Liver (tissue), 9 donors: ENCODE measurements around the gene FIP1L1. TPM values are rescaled to one million over a fixed set of nuclear protein-coding genes. Genes with fewer than 3 reads are reported as not detected.

Experiments
- DNase-seq: peaks from one replicate; pipeline ENCODE4 v3.0.0-alpha.2; 2017; ENCODE audit warnings: low spot score
- H3K27ac ChIP-seq, 2 donors: one replicate each; pipeline ENCODE4 v1.7.0; 2013; ENCODE audit warnings: inconsistent platforms in 2 of 2, low read length in 2 of 2, control low read depth in 1 of 2, low read depth in 1 of 2, mild to moderate bottlenecking in 1 of 2
- H3K27me3 ChIP-seq, 4 donors: one replicate each; pipeline versions ENCODE4 v1.6.1 to v1.7.0; 2013; ENCODE audit warnings: low read length in 3 of 4, inconsistent platforms in 1 of 4, mild to moderate bottlenecking in 1 of 4, moderate library complexity in 1 of 4; ENCODE audit not compliant: control insufficient read depth in 4 of 4, insufficient read depth in 4 of 4
- H3K36me3 ChIP-seq, 4 donors: one replicate each; pipeline versions ENCODE4 v1.6.1 to v1.7.0; 2013; ENCODE audit warnings: low read length in 3 of 4, mild to moderate bottlenecking in 3 of 4, low read depth in 1 of 4, moderate library complexity in 1 of 4; ENCODE audit not compliant: control insufficient read depth in 4 of 4, insufficient read depth in 3 of 4
- H3K4me1 ChIP-seq, 4 donors: one replicate each; pipeline versions ENCODE4 v1.6.1 to v1.7.0; 2013; ENCODE audit warnings: low read length in 3 of 4, mild to moderate bottlenecking in 3 of 4, moderate library complexity in 1 of 4; ENCODE audit not compliant: control insufficient read depth in 4 of 4, insufficient read depth in 4 of 4
- H3K4me3 ChIP-seq, 3 donors: one replicate each; pipeline versions ENCODE4 v1.6.1 to v1.7.0; 2013; ENCODE audit warnings: low read length in 3 of 3, control low read depth in 1 of 3, low read depth in 1 of 3, mild to moderate bottlenecking in 1 of 3
- H3K9ac ChIP-seq, 2 donors: one replicate each; pipeline ENCODE4 v1.7.0; 2013; ENCODE audit warnings: low read length in 2 of 2, mild to moderate bottlenecking in 2 of 2, moderate library complexity in 2 of 2, control low read depth in 1 of 2, low read depth in 1 of 2
- H3K9me3 ChIP-seq, 4 donors: one replicate each; pipeline versions ENCODE4 v1.6.1 to v1.7.0; 2013; ENCODE audit warnings: low read length in 3 of 4; ENCODE audit not compliant: control insufficient read depth in 4 of 4
- FOXA1 ChIP-seq: IDR thresholded peaks from 2 replicates; pipeline ENCODE4 v1.6.1; 2016; ENCODE audit warnings: antibody characterized with exemption
- FOXA2 ChIP-seq: IDR thresholded peaks from 2 replicates; pipeline ENCODE4 v1.6.1; 2016; ENCODE audit warnings: antibody characterized with exemption
- GABPA ChIP-seq, 2 donors: IDR thresholded peaks in 1 of 2; conservative IDR thresholded peaks in 1 of 2; 2 replicates each; pipeline ENCODE4 v1.6.1; 2016; ENCODE audit warnings: antibody characterized with exemption in 2 of 2, mild to moderate bottlenecking in 1 of 2, moderate library complexity in 1 of 2
- JUND ChIP-seq, 2 donors: IDR thresholded peaks; 2 replicates each; pipeline ENCODE4 v1.6.1; 2016; ENCODE audit warnings: antibody characterized with exemption in 2 of 2
- RAD21 ChIP-seq, 2 donors: IDR thresholded peaks; 2 replicates each; pipeline ENCODE4 v1.6.1; 2016; ENCODE audit warnings: antibody characterized with exemption in 2 of 2, mild to moderate bottlenecking in 2 of 2
- RXRA ChIP-seq, 2 donors: IDR thresholded peaks; 2 replicates each; pipeline ENCODE4 v1.6.1; 2017 to 2018; ENCODE audit warnings: antibody characterized with exemption in 2 of 2, mild to moderate bottlenecking in 1 of 2
- TAF1 ChIP-seq: conservative IDR thresholded peaks from 2 replicates; pipeline ENCODE4 v1.6.1; 2016; ENCODE audit warnings: antibody characterized with exemption, mild to moderate bottlenecking
- YY1 ChIP-seq: IDR thresholded peaks from 2 replicates; pipeline ENCODE4 v1.6.1; 2016; ENCODE audit warnings: antibody characterized with exemption, mild to moderate bottlenecking
- WGBS: extraction: QIAGEN DNeasy Blood & Tissue Kit; methylation state at CpG from one replicate; pipeline ENCODE4 v1.1.7; 2013; 5-methylcytosine and 5-hydroxymethylcytosine counted together
- polyA plus RNA-seq, 2 donors: library from polyadenylated mRNA; stranded (reverse) in 1 of 2; unstranded in 1 of 2; fragments of 200-250 nt in 1 of 2; fragments of >200 nt in 1 of 2; fragmentation: Nextera tagmentation in 1 of 2; extraction: Ambion mirVana in 1 of 2; gene quantifications; one replicate each; pipeline versions ENCODE4 v1.2.1 to v1.2.3, GENCODE V29; 2013 to 2015
- total RNA-seq, 2 donors: library from RNA; depleted of rRNA; stranded (reverse); fragments of >200 nt; gene quantifications; one replicate each; pipeline ENCODE4 v1.2.3, GENCODE V29; 2014
- TF ChIP-seq, protein P1 (sequence below): IDR thresholded peaks from 2 replicates; pipeline ENCODE4 v1.6.1; 2016; ENCODE audit warnings: antibody characterized with exemption, mild to moderate bottlenecking
- TF ChIP-seq, protein P2 (sequence below): IDR thresholded peaks from 2 replicates; pipeline ENCODE4 v1.6.1; 2016; ENCODE audit warnings: antibody characterized with exemption
- TF ChIP-seq, protein P3 (sequence below): IDR thresholded peaks from 2 replicates; pipeline ENCODE4 v1.6.1; 2016; ENCODE audit warnings: antibody characterized with exemption
- donor health status: healthy.
- donor health status: healthy.
- donor health status: healthy.
- donor health status: healthy.
- donor health status: healthy.

FIP1L1 gene
- total and polyA plus RNA-seq, 4 donors: 12.2 to 30.3 (median 18.4) TPM

DNA sequence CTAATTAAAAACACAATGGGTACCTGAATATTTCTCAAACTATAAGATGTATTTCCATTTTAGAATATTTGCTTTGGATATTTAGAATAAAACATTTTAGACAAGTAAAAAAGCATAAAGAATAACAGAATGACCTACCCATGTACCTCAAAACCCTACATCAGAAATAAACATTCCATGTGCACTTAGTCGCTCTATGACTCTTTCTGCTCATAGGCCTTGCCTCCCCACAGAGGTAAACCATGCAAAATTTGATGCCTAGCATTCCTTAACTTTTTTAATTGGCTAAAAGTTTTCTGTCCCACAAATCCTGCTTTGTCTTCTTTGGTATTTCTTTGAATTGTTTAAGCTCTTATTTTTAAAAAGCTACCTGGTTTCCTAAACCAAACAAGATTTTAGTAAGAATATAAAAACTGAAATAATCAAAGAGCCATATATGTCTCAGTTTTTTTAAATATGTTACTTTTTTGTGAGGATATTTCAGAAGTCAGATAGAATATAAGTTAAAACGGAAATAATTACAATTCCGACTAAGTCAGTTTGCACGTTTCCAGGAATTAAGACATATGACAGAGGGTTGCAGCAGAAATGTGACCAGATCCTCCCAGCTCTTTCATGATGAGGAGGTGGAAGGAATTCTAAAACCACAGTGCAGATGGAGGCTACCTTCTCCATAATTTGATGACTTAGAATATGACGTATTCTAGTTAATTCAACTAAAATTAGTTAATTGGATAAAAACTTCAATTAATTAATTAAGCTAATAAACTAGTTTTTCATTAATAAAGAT lies 102.5 kb downstream of the FIP1L1 start:
- Histone ChIP-seq H3K27me3 (no peaks in the 10 kb centered on the region), H3K9me3 (no peaks in the 10 kb centered on the region), H3K4me3 (no peak overlapping the region), H3K36me3 (peaks cover 0 to 15% (median 9%) of the 10 kb centered on the region in 4 donors), H3K9ac (no peak overlapping the region), H3K27ac (no peak overlapping the region), H3K4me1 (no peaks in the 10 kb centered on the region)
- no peak for DNase-seq
- 86% methylated on average over 5 of the region's 5 CpGs for WGBS
- TF ChIP-seq, protein P1, sequence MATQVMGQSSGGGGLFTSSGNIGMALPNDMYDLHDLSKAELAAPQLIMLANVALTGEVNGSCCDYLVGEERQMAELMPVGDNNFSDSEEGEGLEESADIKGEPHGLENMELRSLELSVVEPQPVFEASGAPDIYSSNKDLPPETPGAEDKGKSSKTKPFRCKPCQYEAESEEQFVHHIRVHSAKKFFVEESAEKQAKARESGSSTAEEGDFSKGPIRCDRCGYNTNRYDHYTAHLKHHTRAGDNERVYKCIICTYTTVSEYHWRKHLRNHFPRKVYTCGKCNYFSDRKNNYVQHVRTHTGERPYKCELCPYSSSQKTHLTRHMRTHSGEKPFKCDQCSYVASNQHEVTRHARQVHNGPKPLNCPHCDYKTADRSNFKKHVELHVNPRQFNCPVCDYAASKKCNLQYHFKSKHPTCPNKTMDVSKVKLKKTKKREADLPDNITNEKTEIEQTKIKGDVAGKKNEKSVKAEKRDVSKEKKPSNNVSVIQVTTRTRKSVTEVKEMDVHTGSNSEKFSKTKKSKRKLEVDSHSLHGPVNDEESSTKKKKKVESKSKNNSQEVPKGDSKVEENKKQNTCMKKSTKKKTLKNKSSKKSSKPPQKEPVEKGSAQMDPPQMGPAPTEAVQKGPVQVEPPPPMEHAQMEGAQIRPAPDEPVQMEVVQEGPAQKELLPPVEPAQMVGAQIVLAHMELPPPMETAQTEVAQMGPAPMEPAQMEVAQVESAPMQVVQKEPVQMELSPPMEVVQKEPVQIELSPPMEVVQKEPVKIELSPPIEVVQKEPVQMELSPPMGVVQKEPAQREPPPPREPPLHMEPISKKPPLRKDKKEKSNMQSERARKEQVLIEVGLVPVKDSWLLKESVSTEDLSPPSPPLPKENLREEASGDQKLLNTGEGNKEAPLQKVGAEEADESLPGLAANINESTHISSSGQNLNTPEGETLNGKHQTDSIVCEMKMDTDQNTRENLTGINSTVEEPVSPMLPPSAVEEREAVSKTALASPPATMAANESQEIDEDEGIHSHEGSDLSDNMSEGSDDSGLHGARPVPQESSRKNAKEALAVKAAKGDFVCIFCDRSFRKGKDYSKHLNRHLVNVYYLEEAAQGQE: no peak
- TF ChIP-seq GABPA (IDR thresholded peaks at IDR 0.05 in 1 of 2, conservative IDR thresholded peaks at IDR 0.05 in 1 of 2) (no peak), RXRA (IDR thresholded peaks at IDR 0.05) (no peak), YY1 (no peak), FOXA2 (no peak), TAF1 (no peak), JUND (IDR thresholded peaks at IDR 0.05) (no peak)
- TF ChIP-seq, protein P2, sequence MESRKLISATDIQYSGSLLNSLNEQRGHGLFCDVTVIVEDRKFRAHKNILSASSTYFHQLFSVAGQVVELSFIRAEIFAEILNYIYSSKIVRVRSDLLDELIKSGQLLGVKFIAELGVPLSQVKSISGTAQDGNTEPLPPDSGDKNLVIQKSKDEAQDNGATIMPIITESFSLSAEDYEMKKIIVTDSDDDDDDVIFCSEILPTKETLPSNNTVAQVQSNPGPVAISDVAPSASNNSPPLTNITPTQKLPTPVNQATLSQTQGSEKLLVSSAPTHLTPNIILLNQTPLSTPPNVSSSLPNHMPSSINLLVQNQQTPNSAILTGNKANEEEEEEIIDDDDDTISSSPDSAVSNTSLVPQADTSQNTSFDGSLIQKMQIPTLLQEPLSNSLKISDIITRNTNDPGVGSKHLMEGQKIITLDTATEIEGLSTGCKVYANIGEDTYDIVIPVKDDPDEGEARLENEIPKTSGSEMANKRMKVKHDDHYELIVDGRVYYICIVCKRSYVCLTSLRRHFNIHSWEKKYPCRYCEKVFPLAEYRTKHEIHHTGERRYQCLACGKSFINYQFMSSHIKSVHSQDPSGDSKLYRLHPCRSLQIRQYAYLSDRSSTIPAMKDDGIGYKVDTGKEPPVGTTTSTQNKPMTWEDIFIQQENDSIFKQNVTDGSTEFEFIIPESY: no peak

DNA sequence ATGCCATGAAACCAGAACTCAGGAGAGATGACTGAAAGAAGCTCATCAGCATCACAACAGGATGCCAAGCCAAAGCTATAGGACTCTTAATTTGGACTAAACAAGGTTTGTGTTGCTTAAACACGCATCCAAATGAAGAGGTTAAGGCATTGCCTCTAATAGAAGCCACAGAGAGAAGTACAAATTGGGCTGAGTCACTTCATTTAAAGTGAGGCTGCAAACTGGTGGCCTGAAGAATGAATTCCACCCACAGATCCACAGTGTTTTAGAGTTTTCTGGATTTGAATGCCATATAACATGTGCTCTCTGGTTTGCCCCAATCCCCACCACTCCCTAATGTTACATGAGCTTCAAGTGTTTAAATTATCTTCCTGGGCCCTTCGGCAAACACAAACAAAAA lies 103.5 kb downstream of the FIP1L1 start:
- Histone ChIP-seq H3K9me3 (no peaks in the 10 kb centered on the region), H3K27ac (no peak overlapping the region), H3K36me3 (peaks cover 0 to 9% (median 6%) of the 10 kb centered on the region in 4 donors), H3K4me1 (no peaks in the 10 kb centered on the region), H3K27me3 (no peaks in the 10 kb centered on the region), H3K4me3 (no peak overlapping the region), H3K9ac (no peak overlapping the region)
- WGBS: 94% methylated on average over 2 of the region's 2 CpGs
- DNase-seq: no peak
- TF ChIP-seq RAD21 (IDR thresholded peaks at IDR 0.05): no peak
- TF ChIP-seq GABPA (IDR thresholded peaks at IDR 0.05 in 1 of 2, conservative IDR thresholded peaks at IDR 0.05 in 1 of 2): no peak
- TF ChIP-seq FOXA2: no peak
- TF ChIP-seq JUND (IDR thresholded peaks at IDR 0.05): no peak
- TF ChIP-seq TAF1: no peak
- TF ChIP-seq, protein P2: no peak
- no peak for TF ChIP-seq FOXA1
- TF ChIP-seq, protein P3, sequence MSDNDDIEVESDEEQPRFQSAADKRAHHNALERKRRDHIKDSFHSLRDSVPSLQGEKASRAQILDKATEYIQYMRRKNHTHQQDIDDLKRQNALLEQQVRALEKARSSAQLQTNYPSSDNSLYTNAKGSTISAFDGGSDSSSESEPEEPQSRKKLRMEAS: no peak
- TF ChIP-seq RXRA (IDR thresholded peaks at IDR 0.05): no peak
